Activated T-cell treated with anti-CD3 and anti-CD28 coated beads, Interleukin-2, amount 50 U/mL, for 1 hour (primary cell): ENCODE results near the gene BAG3.
"Not testable (repeated sequence)": the region's sequence is repeated elsewhere in the genome, so short reads cannot be mapped to it uniquely, and the experiment has no call there.

Experiments
- DNase-seq: peaks from one replicate; pipeline ENCODE4 v3.0.0-alpha.2; 2020

The BAG3 gene

GRCh38 chr10:119640875-119641526, 10.2 kb upstream of the BAG3 start:
- DNase-seq = no peak

GRCh38 chr10:119642556-119643111, 8.5 kb upstream of the BAG3 start:
- DNase-seq = no peak

- DNase-seq = no peak
These were observed 7.6 kb upstream of the BAG3 start for GRCh38 chr10:119643306-119644204.

GRCh38 chr10:119644205-119644814, 6.9 kb upstream of the BAG3 start:
- DNase-seq = no peak

GRCh38 chr10:119644994-119645393, 6.2 kb upstream of the BAG3 start:
- DNase-seq = no peak

GRCh38 chr10:119650062-119650461, 1.1 kb upstream of the BAG3 start:
- DNase-seq = no peak

GRCh38 chr10:119651514-119652360, 557 bp downstream of the BAG3 start:
- peak; percentile 52 for DNase-seq

- DNase-seq = no peak
These were observed 1.2 kb downstream of the BAG3 start for GRCh38 chr10:119652361-119652730.

GRCh38 chr10:119653209-119653608, 2.0 kb downstream of the BAG3 start:
- no peak for DNase-seq

- no peak for DNase-seq
These were observed 2.7 kb downstream of the BAG3 start for GRCh38 chr10:119653916-119654315.

- no peak for DNase-seq
These were observed 3.4 kb downstream of the BAG3 start for GRCh38 chr10:119654540-119654939.

GRCh38 chr10:119655566-119656001, 4.4 kb downstream of the BAG3 start:
- peak; percentile 60 for DNase-seq

GRCh38 chr10:119656760-119657159, 5.6 kb downstream of the BAG3 start:
- no peak for DNase-seq

GRCh38 chr10:119657725-119658124, 6.5 kb downstream of the BAG3 start:
- no peak for DNase-seq

GRCh38 chr10:119658274-119658673, 7.1 kb downstream of the BAG3 start:
- no peak for DNase-seq

- no peak for DNase-seq
These were observed 8.8 kb downstream of the BAG3 start for GRCh38 chr10:119659951-119660350.

GRCh38 chr10:119662076-119662605, 11.0 kb downstream of the BAG3 start:
- not testable (repeated sequence) for DNase-seq

- no peak for DNase-seq
These were observed 12.9 kb downstream of the BAG3 start for GRCh38 chr10:119663866-119664698.

GRCh38 chr10:119665901-119666708, 14.9 kb downstream of the BAG3 start:
- DNase-seq = no peak

- DNase-seq = no peak
These were observed 15.5 kb downstream of the BAG3 start for GRCh38 chr10:119666709-119667004.
